ENCODE measurements around the gene MIF4GD.

DNA sequence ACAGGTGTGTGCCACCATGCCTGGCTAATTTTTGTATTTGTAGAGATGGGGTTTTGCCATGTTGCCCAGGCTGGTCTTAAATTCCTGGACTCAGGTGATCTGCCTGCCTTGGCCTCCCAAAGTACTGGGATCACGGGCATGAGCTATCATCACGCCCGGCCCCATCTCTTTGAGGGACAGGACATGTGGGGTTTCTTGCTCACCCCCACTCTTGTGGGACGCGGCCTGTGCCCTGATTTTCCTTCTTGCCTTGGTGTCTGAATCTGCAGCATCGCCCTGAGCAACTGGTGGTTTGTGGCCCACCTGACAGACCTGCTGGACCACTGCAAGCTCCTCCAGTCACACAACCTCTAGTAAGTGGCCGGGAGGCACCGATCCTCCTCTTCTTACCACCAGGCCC is 40.0 kb downstream of the MIF4GD start:
- no peak for TF ChIP-seq EZH2 (optimal IDR thresholded peaks at IDR 0.05; ENCODE audit: low read depth, low read length)
- TF ChIP-seq, protein P1, sequence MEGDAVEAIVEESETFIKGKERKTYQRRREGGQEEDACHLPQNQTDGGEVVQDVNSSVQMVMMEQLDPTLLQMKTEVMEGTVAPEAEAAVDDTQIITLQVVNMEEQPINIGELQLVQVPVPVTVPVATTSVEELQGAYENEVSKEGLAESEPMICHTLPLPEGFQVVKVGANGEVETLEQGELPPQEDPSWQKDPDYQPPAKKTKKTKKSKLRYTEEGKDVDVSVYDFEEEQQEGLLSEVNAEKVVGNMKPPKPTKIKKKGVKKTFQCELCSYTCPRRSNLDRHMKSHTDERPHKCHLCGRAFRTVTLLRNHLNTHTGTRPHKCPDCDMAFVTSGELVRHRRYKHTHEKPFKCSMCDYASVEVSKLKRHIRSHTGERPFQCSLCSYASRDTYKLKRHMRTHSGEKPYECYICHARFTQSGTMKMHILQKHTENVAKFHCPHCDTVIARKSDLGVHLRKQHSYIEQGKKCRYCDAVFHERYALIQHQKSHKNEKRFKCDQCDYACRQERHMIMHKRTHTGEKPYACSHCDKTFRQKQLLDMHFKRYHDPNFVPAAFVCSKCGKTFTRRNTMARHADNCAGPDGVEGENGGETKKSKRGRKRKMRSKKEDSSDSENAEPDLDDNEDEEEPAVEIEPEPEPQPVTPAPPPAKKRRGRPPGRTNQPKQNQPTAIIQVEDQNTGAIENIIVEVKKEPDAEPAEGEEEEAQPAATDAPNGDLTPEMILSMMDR (IDR thresholded peaks at IDR 0.05; ENCODE audit: low read length), result no peak
- no peak for TF ChIP-seq EZH2phosphoT487 (IDR thresholded peaks at IDR 0.05; ENCODE audit: low read length)

Data from MM.1S (cell line).